NT2/D1 (cell line): ENCODE measurements around the gene GNG7.
A peak's percentile ranks its signal among the peaks of the same experiment; 100 is the strongest.

ENCODE experiments used
- DNase-seq: peaks from one replicate; pipeline ENCODE4 v3.0.0-alpha.2; 2011; ENCODE audit warnings: low read depth, low spot score
- H3K27me3 ChIP-seq: 2 replicates; pipeline ENCODE4 v1.6.0; 2011; ENCODE audit warnings: mild to moderate bottlenecking; ENCODE audit not compliant: insufficient read length, insufficient read depth
- H3K36me3 ChIP-seq: 2 replicates; pipeline ENCODE4 v1.6.1; 2011; ENCODE audit warnings: mild to moderate bottlenecking, low read length, mixed read lengths; ENCODE audit not compliant: insufficient read depth, insufficient read length
- H3K4me1 ChIP-seq: 2 replicates; pipeline ENCODE4 v1.5.1; 2011; ENCODE audit not compliant: insufficient read depth, insufficient read length
- H3K4me3 ChIP-seq: 2 replicates; pipeline ENCODE4 v1.5.1; 2011; ENCODE audit warnings: low read depth; ENCODE audit not compliant: insufficient read length
- H3K9ac ChIP-seq: 2 replicates; pipeline ENCODE4 v1.6.0; 2011; ENCODE audit warnings: low read depth; ENCODE audit not compliant: insufficient read length
- H3K9me3 ChIP-seq: 2 replicates; pipeline ENCODE4 v1.5.1; 2011; ENCODE audit warnings: mild to moderate bottlenecking, low read length; ENCODE audit not compliant: insufficient read depth
- SUZ12 ChIP-seq: IDR thresholded peaks from 2 replicates; pipeline ENCODE4 v1.6.1; 2011; ENCODE audit not compliant: insufficient read length, insufficient read depth; ENCODE audit errors: extremely low read depth
- YY1 ChIP-seq: IDR thresholded peaks from 2 replicates; pipeline ENCODE4 v1.6.1; 2011; ENCODE audit not compliant: insufficient read length, insufficient read depth
- ZNF274 ChIP-seq: IDR thresholded peaks from 2 replicates; pipeline ENCODE4 v1.6.1; 2011; ENCODE audit warnings: mild to moderate bottlenecking, low read depth, low read length

The GNG7 gene

DNA sequence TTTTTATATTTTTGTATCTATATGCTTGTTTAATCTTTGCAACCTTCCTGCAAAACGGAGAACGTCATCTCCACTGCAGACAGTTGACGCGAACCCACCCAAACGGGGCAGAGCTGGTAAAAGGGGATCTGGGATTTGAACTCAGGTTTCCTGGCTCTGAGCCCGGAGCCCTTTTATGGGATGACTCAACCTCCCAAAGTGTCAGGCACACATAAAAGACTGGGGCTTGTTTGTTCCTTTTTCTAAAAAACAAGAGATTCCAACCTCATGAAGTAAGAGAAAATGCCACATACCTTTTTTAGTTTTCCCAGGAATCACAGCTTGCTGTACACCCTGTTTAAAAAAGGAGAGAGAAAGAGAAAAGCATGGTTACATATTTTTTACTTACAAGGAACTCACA, 147.6 kb downstream of the GNG7 start:
- TF ChIP-seq ZNF274 = no peak
- no peak for TF ChIP-seq YY1
- TF ChIP-seq SUZ12 = no peak
- Histone ChIP-seq H3K4me3 (no peak overlapping the region), H3K9me3 (no peaks in the 10 kb centered on the region), H3K36me3 (no peaks in the 10 kb centered on the region), H3K9ac (no peak overlapping the region), H3K27me3 (no peaks in the 10 kb centered on the region), H3K4me1 (peaks cover 18% of the 10 kb centered on the region)
- DNase-seq = no peak

DNA sequence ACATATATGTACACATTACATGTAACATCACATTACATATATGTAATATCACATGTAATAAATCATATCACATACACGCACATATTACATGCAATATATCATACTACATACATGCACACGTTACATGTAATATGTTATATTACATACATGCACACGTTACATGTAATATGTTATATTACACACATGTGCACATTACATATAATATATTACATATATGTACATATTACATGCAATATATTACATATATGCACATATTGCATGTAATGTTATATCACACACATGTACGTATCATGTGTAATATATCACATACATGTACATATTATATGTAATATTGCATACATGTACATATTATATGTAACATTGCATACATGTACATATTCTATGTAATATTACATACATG, 149.0 kb downstream of the GNG7 start:
- Histone ChIP-seq H3K27me3 (no peaks in the 10 kb centered on the region), H3K36me3 (no peaks in the 10 kb centered on the region), H3K9me3 (no peaks in the 10 kb centered on the region), H3K4me3 (no peak overlapping the region), H3K9ac (no peak overlapping the region), H3K4me1 (peaks cover 17% of the 10 kb centered on the region)
- TF ChIP-seq YY1 = no peak
- TF ChIP-seq SUZ12 = no peak
- TF ChIP-seq ZNF274 = no peak
- DNase-seq = no peak

DNA sequence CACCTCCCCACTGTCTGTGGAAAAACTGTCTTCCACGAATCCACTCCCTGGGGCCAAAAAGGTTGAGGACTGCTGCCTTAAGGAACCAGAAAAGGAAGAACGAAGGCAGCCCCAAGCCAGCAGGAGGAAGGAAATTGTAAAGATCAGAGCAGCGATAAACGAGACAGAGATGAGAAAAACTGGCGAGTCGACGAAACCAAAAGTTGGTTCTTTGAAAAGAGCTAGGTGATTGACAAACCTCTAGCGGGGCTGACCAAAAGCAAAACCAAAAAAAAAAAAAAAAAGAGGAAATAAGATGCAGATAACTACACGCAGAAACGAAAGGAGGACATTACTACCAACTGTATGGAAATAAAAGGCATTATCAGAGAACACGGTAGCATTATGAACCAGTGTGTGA, 149.6 kb downstream of the GNG7 start:
- Histone ChIP-seq H3K4me3 (no peak overlapping the region), H3K9ac (no peak overlapping the region), H3K27me3 (no peaks in the 10 kb centered on the region), H3K4me1 (peaks cover 17% of the 10 kb centered on the region), H3K36me3 (no peaks in the 10 kb centered on the region), H3K9me3 (no peaks in the 10 kb centered on the region)
- no peak for TF ChIP-seq YY1
- no peak for TF ChIP-seq SUZ12
- TF ChIP-seq ZNF274 = no peak
- no peak for DNase-seq

DNA sequence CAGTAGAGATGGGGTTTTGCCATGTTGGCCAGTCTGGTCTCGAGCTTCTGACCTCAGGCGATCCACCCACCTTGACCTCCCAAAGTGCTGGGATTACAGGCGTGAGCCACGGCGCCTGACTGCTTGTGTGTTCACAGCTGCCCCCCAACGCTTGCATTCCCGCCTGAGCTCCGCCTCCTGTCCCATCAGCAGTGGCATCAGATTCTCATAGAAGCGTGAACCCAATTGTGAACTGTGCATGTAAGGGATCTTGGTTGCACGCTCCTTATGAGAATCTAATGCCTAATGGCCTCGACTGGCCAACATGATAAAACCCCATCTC, 150.7 kb downstream of the GNG7 start:
- Histone ChIP-seq H3K27me3 (no peaks in the 10 kb centered on the region), H3K4me3 (no peak overlapping the region), H3K36me3 (no peaks in the 10 kb centered on the region), H3K4me1 (peaks cover 13% of the 10 kb centered on the region), H3K9me3 (no peaks in the 10 kb centered on the region), H3K9ac (no peak overlapping the region)
- no peak for DNase-seq
- TF ChIP-seq SUZ12 = no peak
- no peak for TF ChIP-seq ZNF274
- TF ChIP-seq YY1 = no peak

DNA sequence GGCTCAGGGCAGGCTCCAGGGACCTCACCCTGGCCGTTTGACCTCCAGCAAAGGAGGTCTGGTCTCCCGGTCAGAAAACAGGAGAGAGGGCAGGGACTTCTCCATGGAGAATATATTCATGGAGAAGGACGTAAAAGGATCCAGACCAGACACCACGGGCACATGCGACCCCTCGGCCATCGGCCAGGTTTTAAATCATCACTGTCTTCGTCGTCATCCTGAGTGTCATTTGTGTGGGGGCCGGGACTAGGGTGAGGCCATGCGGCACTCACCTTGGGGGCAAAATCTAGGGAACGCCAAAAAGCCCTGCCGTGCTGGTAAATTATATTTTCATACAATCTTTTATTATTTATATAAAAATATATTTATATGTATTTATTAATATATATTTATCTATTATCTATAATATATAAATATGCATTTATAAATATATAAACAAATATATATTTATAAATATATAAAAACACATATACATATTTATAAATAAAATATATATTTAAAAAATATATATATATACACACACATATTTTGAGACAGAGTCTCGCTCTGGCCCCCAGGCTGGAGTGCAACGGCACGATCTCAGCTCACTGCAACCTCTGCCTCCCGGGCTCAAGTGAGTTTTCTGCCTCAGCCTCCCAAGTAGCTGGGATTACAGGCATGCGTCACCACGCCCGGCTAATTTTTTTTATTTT, 151.2 kb downstream of the GNG7 start:
- H3K4me1 ChIP-seq = peaks cover 12% of the 10 kb centered on the region
- no peaks in the 10 kb centered on the region for H3K27me3 ChIP-seq
- H3K36me3 ChIP-seq = no peaks in the 10 kb centered on the region
- no peak for TF ChIP-seq SUZ12
- no peak for TF ChIP-seq YY1
- no peak for TF ChIP-seq ZNF274
- peak overlapping the region; percentile 56 for H3K9ac ChIP-seq
- DNase-seq = no peak
- no peaks in the 10 kb centered on the region for H3K9me3 ChIP-seq
- H3K4me3 ChIP-seq = no peak overlapping the region

DNA sequence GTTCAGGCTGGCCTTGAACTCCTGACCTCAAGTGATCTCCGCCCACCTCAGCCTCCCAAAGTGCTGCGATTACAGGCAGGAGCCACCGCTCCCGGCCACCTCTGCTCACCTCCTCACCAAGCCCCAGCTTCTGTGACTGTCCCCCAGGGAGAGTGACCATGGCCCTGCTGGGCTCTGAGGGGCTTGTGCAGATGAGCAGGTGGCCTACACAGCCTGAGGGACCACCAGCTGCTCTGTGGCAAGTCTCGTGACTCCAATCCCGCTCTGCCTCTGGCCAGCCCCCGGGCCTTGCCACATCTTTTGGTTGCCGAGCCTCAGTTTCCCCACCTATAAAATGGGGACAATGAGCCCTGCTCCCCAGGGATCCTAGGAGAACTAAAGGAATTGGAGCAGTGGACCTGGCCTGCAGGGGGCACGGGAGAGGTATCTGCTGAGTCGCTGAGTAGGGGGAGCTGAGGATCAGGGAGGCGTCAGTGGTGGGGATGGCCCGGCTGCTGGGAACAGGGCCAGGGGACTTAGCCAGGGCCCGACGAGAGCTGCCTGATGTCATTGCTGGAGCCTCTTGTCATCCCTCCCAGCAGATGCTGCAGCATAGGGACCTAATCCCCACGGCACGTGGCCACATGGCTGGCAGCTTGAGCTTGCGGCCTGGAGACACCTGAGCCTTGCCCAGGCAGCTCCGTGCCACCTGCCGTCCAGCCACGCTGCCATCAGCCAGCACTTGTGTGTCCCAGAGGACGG, 151.9 kb downstream of the GNG7 start:
- no peaks in the 10 kb centered on the region for H3K36me3 ChIP-seq
- no peak overlapping the region for H3K4me3 ChIP-seq
- no peaks in the 10 kb centered on the region for H3K27me3 ChIP-seq
- H3K4me1 ChIP-seq = peaks cover 14% of the 10 kb centered on the region
- peak overlapping the region; percentile 56 for H3K9ac ChIP-seq
- no peaks in the 10 kb centered on the region for H3K9me3 ChIP-seq
- no peak for DNase-seq
- TF ChIP-seq ZNF274 (no peak), SUZ12 (no peak), YY1 (no peak)

DNA sequence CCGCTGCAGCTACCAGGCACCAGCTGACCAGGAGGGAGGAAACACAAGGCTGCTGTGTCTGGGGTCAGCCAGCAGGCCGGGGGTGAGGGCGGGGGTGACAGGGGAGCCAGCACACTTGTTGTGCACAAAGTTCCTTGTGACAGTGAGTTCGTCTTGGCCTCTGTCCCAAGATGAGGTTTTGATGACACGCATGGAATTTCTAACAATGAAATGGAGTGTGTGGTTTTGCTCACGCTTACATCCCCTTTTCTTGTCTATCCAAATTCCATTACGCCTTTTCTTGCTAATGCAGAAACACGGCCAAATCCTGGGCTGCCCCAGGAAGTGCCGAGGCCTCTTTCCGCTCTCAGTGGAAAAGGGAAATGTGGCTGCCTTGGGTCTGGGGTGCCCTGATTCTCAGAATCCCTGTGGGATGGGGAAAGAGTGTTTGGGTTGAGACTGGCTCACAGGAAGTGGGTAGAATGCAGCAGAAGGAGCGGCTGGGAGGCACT, 152.7 kb downstream of the GNG7 start:
- peaks cover 16% of the 10 kb centered on the region for H3K4me1 ChIP-seq
- no peak for TF ChIP-seq ZNF274
- TF ChIP-seq YY1 = no peak
- no peak for TF ChIP-seq SUZ12
- DNase-seq = no peak
- no peaks in the 10 kb centered on the region for H3K9me3 ChIP-seq
- H3K9ac ChIP-seq = no peak overlapping the region
- no peaks in the 10 kb centered on the region for H3K36me3 ChIP-seq
- H3K4me3 ChIP-seq = no peak overlapping the region
- no peaks in the 10 kb centered on the region for H3K27me3 ChIP-seq
